ENCODE data around the gene SOS2.

SOS2 gene

GRCh38 chr14:50229681-50230080 lies 1.7 kb downstream of the SOS2 start:
- Histone ChIP-seq H3K23ac (ENCODE audit: low read length in 2 of 2) (no peak overlapping the region), H3K9me3 (ENCODE audit: control insufficient read depth, low read length) (no peaks in the 10 kb centered on the region), H3K14ac (ENCODE audit: low read length in 2 of 2) (no peak overlapping the region), H3K4me3 (ENCODE audit: insufficient read depth in 1 of 2, low read depth in 1 of 2, low read length in 2 of 2) (peak overlapping the region in 1 of 2 experiments; percentile 84), H3K36me3 (ENCODE audit: control insufficient read depth in 1 of 2, insufficient read depth in 2 of 2, low read depth in 1 of 2, low read length in 2 of 2) (peaks cover 0 to 4% of the 10 kb centered on the region in 2 experiments), H2BK12ac (ENCODE audit: low read length in 2 of 2) (no peak overlapping the region), H2BK5ac (ENCODE audit: low read depth, low read length, poor library complexity, severe bottlenecking) (no peak overlapping the region), H3K9ac (ENCODE audit: low read length) (peak overlapping the region; percentile 92), H3K4me2 (ENCODE audit: low read length, poor library complexity, severe bottlenecking) (peak overlapping the region; percentile 43), H3K27me3 (ENCODE audit: control insufficient read depth in 1 of 2, insufficient read depth in 1 of 2, low read length in 2 of 2) (no peaks in the 10 kb centered on the region), H3K4ac (ENCODE audit: low read depth in 1 of 2, low read length in 2 of 2) (no peak overlapping the region), H4K8ac (ENCODE audit: low read length) (no peak overlapping the region), H2AK5ac (ENCODE audit: low read length, severe bottlenecking) (no peak overlapping the region), H3K27ac (ENCODE audit: low read length, poor library complexity, severe bottlenecking) (no peak overlapping the region), H3K18ac (ENCODE audit: low read depth in 1 of 2, low read length in 2 of 2) (no peak overlapping the region), H3K4me1 (ENCODE audit: control insufficient read depth, insufficient read depth, low read depth, low read length) (peaks cover 5% of the 10 kb centered on the region), H3K79me1 (replicated peaks; ENCODE audit: low read length, poor library complexity, severe bottlenecking) (no peaks in the 10 kb centered on the region), H2BK120ac (ENCODE audit: low read depth, low read length) (no peak overlapping the region), H2BK15ac (ENCODE audit: low read depth, poor library complexity, severe bottlenecking) (no peak overlapping the region), H4K91ac (ENCODE audit: low read length) (no peak overlapping the region), H2AFZ (ENCODE audit: low read depth, low read length) (no peak overlapping the region)
- 98% methylated on average over 1 of the region's 2 CpGs for WGBS
- no peak for DNase-seq

GRCh38 chr14:50228313-50228712 lies 3.1 kb downstream of the SOS2 start:
- Histone ChIP-seq H4K8ac (ENCODE audit: low read length) (no peak overlapping the region), H3K9me3 (ENCODE audit: control insufficient read depth, low read length) (no peaks in the 10 kb centered on the region), H3K27me3 (ENCODE audit: control insufficient read depth in 1 of 2, insufficient read depth in 1 of 2, low read length in 2 of 2) (no peaks in the 10 kb centered on the region), H2AK5ac (ENCODE audit: low read length, severe bottlenecking) (no peak overlapping the region), H2BK12ac (ENCODE audit: low read length in 2 of 2) (no peak overlapping the region), H2BK120ac (ENCODE audit: low read depth, low read length) (no peak overlapping the region), H3K79me1 (replicated peaks; ENCODE audit: low read length, poor library complexity, severe bottlenecking) (peaks cover 2% of the 10 kb centered on the region), H2BK5ac (ENCODE audit: low read depth, low read length, poor library complexity, severe bottlenecking) (no peak overlapping the region), H4K91ac (ENCODE audit: low read length) (no peak overlapping the region), H3K18ac (ENCODE audit: low read depth in 1 of 2, low read length in 2 of 2) (no peak overlapping the region), H3K14ac (ENCODE audit: low read length in 2 of 2) (no peak overlapping the region), H2BK15ac (ENCODE audit: low read depth, poor library complexity, severe bottlenecking) (no peak overlapping the region), H3K4me2 (ENCODE audit: low read length, poor library complexity, severe bottlenecking) (no peak overlapping the region), H3K27ac (ENCODE audit: low read length, poor library complexity, severe bottlenecking) (no peak overlapping the region), H3K9ac (ENCODE audit: low read length) (no peak overlapping the region), H2AFZ (ENCODE audit: low read depth, low read length) (no peak overlapping the region), H3K4me3 (ENCODE audit: insufficient read depth in 1 of 2, low read depth in 1 of 2, low read length in 2 of 2) (no peak overlapping the region), H3K36me3 (ENCODE audit: control insufficient read depth in 1 of 2, insufficient read depth in 2 of 2, low read depth in 1 of 2, low read length in 2 of 2) (peaks cover 0 to 4% of the 10 kb centered on the region in 2 experiments), H3K23ac (ENCODE audit: low read length in 2 of 2) (no peak overlapping the region), H3K4ac (ENCODE audit: low read depth in 1 of 2, low read length in 2 of 2) (no peak overlapping the region), H3K4me1 (ENCODE audit: control insufficient read depth, insufficient read depth, low read depth, low read length) (peaks cover 5% of the 10 kb centered on the region)
- WGBS: 100% methylated on average over 1 of the region's 2 CpGs
- no peak for DNase-seq

DNA sequence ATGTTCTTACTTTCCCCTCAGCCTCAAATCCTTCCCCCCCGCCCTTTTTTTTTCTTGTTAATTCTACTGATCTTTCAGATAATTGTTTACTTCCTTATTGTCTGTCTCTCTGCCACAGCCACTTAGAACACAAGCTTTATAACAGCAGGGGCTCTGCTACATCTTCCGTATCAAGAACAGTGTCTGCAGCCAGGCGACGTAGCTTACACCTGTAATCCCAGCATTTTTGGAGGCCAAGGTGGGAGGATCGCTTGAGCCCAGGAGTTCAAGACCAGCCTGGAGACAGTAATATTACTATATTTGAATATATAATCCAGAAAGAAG lies 5.4 kb downstream of the SOS2 start:
- Histone ChIP-seq H3K27me3 (ENCODE audit: control insufficient read depth in 1 of 2, insufficient read depth in 1 of 2, low read length in 2 of 2) (no peaks in the 10 kb centered on the region), H4K8ac (ENCODE audit: low read length) (no peak overlapping the region), H3K14ac (ENCODE audit: low read length in 2 of 2) (no peak overlapping the region), H3K9ac (ENCODE audit: low read length) (peak overlapping the region; percentile 49), H2BK5ac (ENCODE audit: low read depth, low read length, poor library complexity, severe bottlenecking) (no peak overlapping the region), H2BK120ac (ENCODE audit: low read depth, low read length) (no peak overlapping the region), H3K79me1 (replicated peaks; ENCODE audit: low read length, poor library complexity, severe bottlenecking) (peaks cover 2% of the 10 kb centered on the region), H3K4ac (ENCODE audit: low read depth in 1 of 2, low read length in 2 of 2) (no peak overlapping the region), H3K4me3 (ENCODE audit: insufficient read depth in 1 of 2, low read depth in 1 of 2, low read length in 2 of 2) (peak overlapping the region in 1 of 2 experiments; percentile 27), H2BK12ac (ENCODE audit: low read length in 2 of 2) (no peak overlapping the region), H2AK5ac (ENCODE audit: low read length, severe bottlenecking) (no peak overlapping the region), H3K23ac (ENCODE audit: low read length in 2 of 2) (no peak overlapping the region), H4K91ac (ENCODE audit: low read length) (no peak overlapping the region), H3K4me1 (ENCODE audit: control insufficient read depth, insufficient read depth, low read depth, low read length) (peaks cover 2% of the 10 kb centered on the region), H3K27ac (ENCODE audit: low read length, poor library complexity, severe bottlenecking) (peak overlapping the region; percentile 36), H2BK15ac (ENCODE audit: low read depth, poor library complexity, severe bottlenecking) (no peak overlapping the region), H2AFZ (ENCODE audit: low read depth, low read length) (no peak overlapping the region), H3K18ac (ENCODE audit: low read depth in 1 of 2, low read length in 2 of 2) (no peak overlapping the region), H3K4me2 (ENCODE audit: low read length, poor library complexity, severe bottlenecking) (no peak overlapping the region), H3K36me3 (ENCODE audit: control insufficient read depth in 1 of 2, insufficient read depth in 2 of 2, low read depth in 1 of 2, low read length in 2 of 2) (peaks cover 0 to 4% of the 10 kb centered on the region in 2 experiments), H3K9me3 (ENCODE audit: control insufficient read depth, low read length) (no peaks in the 10 kb centered on the region)
- 30% methylated on average over 4 of the region's 5 CpGs for WGBS
- peak; percentile 24 for DNase-seq

- Histone ChIP-seq H2BK120ac (ENCODE audit: low read depth, low read length) (no peak overlapping the region), H3K9me3 (ENCODE audit: control insufficient read depth, low read length) (no peaks in the 10 kb centered on the region), H3K9ac (ENCODE audit: low read length) (peak overlapping the region; percentile 49), H3K36me3 (ENCODE audit: control insufficient read depth in 1 of 2, insufficient read depth in 2 of 2, low read depth in 1 of 2, low read length in 2 of 2) (peaks cover 0 to 4% of the 10 kb centered on the region in 2 experiments), H3K4me1 (ENCODE audit: control insufficient read depth, insufficient read depth, low read depth, low read length) (peaks cover 2% of the 10 kb centered on the region), H3K27ac (ENCODE audit: low read length, poor library complexity, severe bottlenecking) (peak overlapping the region; percentile 36), H2AFZ (ENCODE audit: low read depth, low read length) (no peak overlapping the region), H3K27me3 (ENCODE audit: control insufficient read depth in 1 of 2, insufficient read depth in 1 of 2, low read length in 2 of 2) (no peaks in the 10 kb centered on the region), H4K91ac (ENCODE audit: low read length) (no peak overlapping the region), H3K18ac (ENCODE audit: low read depth in 1 of 2, low read length in 2 of 2) (no peak overlapping the region), H4K8ac (ENCODE audit: low read length) (no peak overlapping the region), H2BK12ac (ENCODE audit: low read length in 2 of 2) (no peak overlapping the region), H2AK5ac (ENCODE audit: low read length, severe bottlenecking) (no peak overlapping the region), H2BK15ac (ENCODE audit: low read depth, poor library complexity, severe bottlenecking) (no peak overlapping the region), H3K23ac (ENCODE audit: low read length in 2 of 2) (no peak overlapping the region), H3K79me1 (replicated peaks; ENCODE audit: low read length, poor library complexity, severe bottlenecking) (peaks cover 2% of the 10 kb centered on the region), H3K4me2 (ENCODE audit: low read length, poor library complexity, severe bottlenecking) (no peak overlapping the region), H3K14ac (ENCODE audit: low read length in 2 of 2) (no peak overlapping the region), H3K4me3 (ENCODE audit: insufficient read depth in 1 of 2, low read depth in 1 of 2, low read length in 2 of 2) (peak overlapping the region in 1 of 2 experiments; percentile 27), H2BK5ac (ENCODE audit: low read depth, low read length, poor library complexity, severe bottlenecking) (no peak overlapping the region), H3K4ac (ENCODE audit: low read depth in 1 of 2, low read length in 2 of 2) (no peak overlapping the region)
- WGBS: 36% methylated on average over 4 of the region's 5 CpGs
- DNase-seq: peak; percentile 65
Observed at GRCh38 chr14:50225067-50225973, 6.1 kb downstream of the SOS2 start.

Data from mesenchymal stem cell (in vitro differentiated cells and primary cell).